ENCODE measurements around the gene TAS2R8. TPM values are rescaled to one million over a fixed set of nuclear protein-coding genes. Genes with fewer than 3 reads are reported as not detected.
"Not testable (repeated sequence)": the region's sequence is repeated elsewhere in the genome, so short reads cannot be mapped to it uniquely, and the experiment has no call there.

Gene TAS2R8
- total RNA-seq, 1 donor from 2014 or later, result 0.24 TPM

GRCh38 chr12:10794222-10794621, 12.9 kb downstream of the TAS2R8 start:
- H3K36me3 Mint-ChIP-seq (ENCODE audit: insufficient read depth), result peaks cover 3% of the 10 kb centered on the region
- DNase-seq (ENCODE audit: low spot score, unreplicated experiment), result no peak
- H3K27me3 Mint-ChIP-seq, result peaks cover 9% of the 10 kb centered on the region
- no peak overlapping the region for H3K27ac Mint-ChIP-seq
- peaks cover 7% of the 10 kb centered on the region for H3K4me1 Mint-ChIP-seq (ENCODE audit: low read depth)
- no peak overlapping the region for H3K4me3 Mint-ChIP-seq (ENCODE audit: low read depth)
- TF ChIP-seq CTCF (IDR thresholded peaks at IDR 0.05; ENCODE audit: unreplicated experiment), result no peak
- H3K9me3 Mint-ChIP-seq (ENCODE audit: low read depth), result peaks cover 9% of the 10 kb centered on the region

DNA sequence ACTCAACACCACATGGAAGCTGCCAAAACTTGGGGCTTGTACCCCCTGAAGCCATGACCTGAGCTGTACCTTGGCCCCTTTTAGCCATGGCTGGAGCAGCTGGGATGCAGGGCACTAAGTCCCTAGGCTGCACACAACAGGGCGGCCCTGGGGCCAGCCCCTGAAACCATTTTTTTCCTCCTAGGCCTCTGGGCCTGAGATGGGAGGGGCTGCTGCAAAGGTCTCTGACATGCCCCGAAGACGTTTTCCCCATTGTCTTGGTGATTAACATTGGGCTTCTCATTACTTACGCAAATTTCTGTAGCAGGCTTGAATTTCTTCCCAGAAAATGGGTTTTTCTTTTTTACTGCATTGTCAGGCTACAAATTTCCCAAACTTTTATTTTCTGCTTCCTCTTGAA, 15.3 kb downstream of the TAS2R8 start:
- not testable (repeated sequence) for H3K4me3 Mint-ChIP-seq (ENCODE audit: low read depth); H3K4me1 Mint-ChIP-seq (ENCODE audit: low read depth); H3K9me3 Mint-ChIP-seq (ENCODE audit: low read depth); DNase-seq (ENCODE audit: low spot score, unreplicated experiment); H3K27me3 Mint-ChIP-seq; H3K36me3 Mint-ChIP-seq (ENCODE audit: insufficient read depth); H3K27ac Mint-ChIP-seq

- no peak for DNase-seq (ENCODE audit: low spot score, unreplicated experiment)
- H3K9me3 Mint-ChIP-seq (ENCODE audit: low read depth), result no peaks in the 10 kb centered on the region
- H3K4me3 Mint-ChIP-seq (ENCODE audit: low read depth), result no peak overlapping the region
- H3K4me1 Mint-ChIP-seq (ENCODE audit: low read depth), result peaks cover 1% of the 10 kb centered on the region
- TF ChIP-seq CTCF (IDR thresholded peaks at IDR 0.05; ENCODE audit: unreplicated experiment), result no peak
- H3K27me3 Mint-ChIP-seq, result peaks cover 3% of the 10 kb centered on the region
- no peak overlapping the region for H3K27ac Mint-ChIP-seq
- H3K36me3 Mint-ChIP-seq (ENCODE audit: insufficient read depth), result no peaks in the 10 kb centered on the region
These were observed 23.8 kb downstream of the TAS2R8 start for GRCh38 chr12:10783252-10783651.

DNA sequence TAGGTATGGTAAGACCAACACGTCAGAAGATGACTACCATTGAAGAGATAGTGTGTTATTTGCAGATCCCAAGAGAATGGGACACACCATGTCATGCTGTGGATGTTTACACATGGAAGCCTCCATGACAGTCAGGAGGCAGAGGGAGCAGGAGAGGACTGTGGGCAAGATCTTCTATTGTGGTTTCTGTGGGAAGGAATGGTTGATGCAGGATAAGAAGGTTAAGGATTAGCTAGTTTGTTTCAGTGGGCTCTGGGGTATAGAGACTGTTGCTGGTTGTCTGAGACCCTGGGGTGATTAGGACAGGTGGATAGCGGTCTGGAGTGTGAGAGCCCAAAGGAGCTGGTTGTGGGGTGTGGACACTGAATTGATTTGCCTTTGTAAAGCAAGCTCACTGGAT, 28.0 kb downstream of the TAS2R8 start:
- TF ChIP-seq CTCF (IDR thresholded peaks at IDR 0.05; ENCODE audit: unreplicated experiment), result no peak
- H3K4me1 Mint-ChIP-seq (ENCODE audit: low read depth), result peaks cover 6% of the 10 kb centered on the region
- H3K4me3 Mint-ChIP-seq (ENCODE audit: low read depth), result no peak overlapping the region
- no peak overlapping the region for H3K27ac Mint-ChIP-seq
- H3K27me3 Mint-ChIP-seq, result peaks cover 8% of the 10 kb centered on the region
- H3K36me3 Mint-ChIP-seq (ENCODE audit: insufficient read depth), result no peaks in the 10 kb centered on the region
- no peaks in the 10 kb centered on the region for H3K9me3 Mint-ChIP-seq (ENCODE audit: low read depth)
- DNase-seq (ENCODE audit: low spot score, unreplicated experiment), result no peak

- Mint-ChIP-seq H3K36me3 (ENCODE audit: insufficient read depth) (no peaks in the 10 kb centered on the region), H3K4me3 (ENCODE audit: low read depth) (no peak overlapping the region), H3K4me1 (ENCODE audit: low read depth) (peaks cover 12% of the 10 kb centered on the region), H3K9me3 (ENCODE audit: low read depth) (no peaks in the 10 kb centered on the region), H3K27ac (no peak overlapping the region), H3K27me3 (peaks cover 29% of the 10 kb centered on the region)
- no peak for DNase-seq (ENCODE audit: low spot score, unreplicated experiment)
- TF ChIP-seq CTCF (IDR thresholded peaks at IDR 0.05; ENCODE audit: unreplicated experiment), result peak; percentile 96
These were observed 35.9 kb downstream of the TAS2R8 start for GRCh38 chr12:10771132-10771733.

DNA sequence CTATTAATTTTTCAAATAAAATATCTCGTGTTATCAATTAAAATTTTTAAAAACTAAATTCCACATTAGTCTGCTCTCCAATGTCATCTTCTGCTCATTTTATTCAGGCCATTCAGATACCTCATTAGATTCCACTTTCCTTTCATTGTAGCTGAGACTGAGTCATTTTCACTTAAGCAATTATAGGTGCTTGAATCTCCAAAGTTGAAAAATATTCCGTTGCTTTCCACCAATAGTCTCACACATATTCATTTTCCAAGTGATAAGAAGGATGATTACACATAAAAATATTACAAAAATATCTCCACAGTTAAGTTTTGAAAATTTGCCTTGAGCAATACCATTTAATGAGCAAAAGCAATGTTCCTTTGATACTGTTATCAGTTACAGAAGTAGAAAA, 47.4 kb downstream of the TAS2R8 start:
- peaks cover 16% of the 10 kb centered on the region for H3K27me3 Mint-ChIP-seq
- H3K4me3 Mint-ChIP-seq (ENCODE audit: low read depth), result no peak overlapping the region
- H3K4me1 Mint-ChIP-seq (ENCODE audit: low read depth), result no peaks in the 10 kb centered on the region
- DNase-seq (ENCODE audit: low spot score, unreplicated experiment), result no peak
- H3K27ac Mint-ChIP-seq, result no peak overlapping the region
- no peak for TF ChIP-seq CTCF (IDR thresholded peaks at IDR 0.05; ENCODE audit: unreplicated experiment)
- peaks cover 5% of the 10 kb centered on the region for H3K36me3 Mint-ChIP-seq (ENCODE audit: insufficient read depth)
- peaks cover 14% of the 10 kb centered on the region for H3K9me3 Mint-ChIP-seq (ENCODE audit: low read depth)

Data from progenitor cell of endocrine pancreas (in vitro differentiated cells).